SU-DHL-6 (cell line): ENCODE data around the gene DSG4.

ENCODE experiments used
- H2AFZ ChIP-seq: fragments of 200-600 bp; sonication (generic); 2 replicates; pipeline ENCODE4 v1.6.1; 2014; ENCODE audit warnings: low read depth, mild to moderate bottlenecking, moderate library complexity, mixed read lengths, antibody characterized with exemption, low read length; ENCODE audit not compliant: severe bottlenecking
- H3F3A ChIP-seq: fragments of 200-600 bp; shearing (Covaris generic); 2 replicates; pipeline ENCODE4 v1.6.0; 2016; ENCODE audit warnings: antibody characterized with exemption, mild to moderate bottlenecking; ENCODE audit not compliant: insufficient read depth
- H3K27ac ChIP-seq: fragments of 200-600 bp; sonication (generic); 2 replicates; pipeline ENCODE4 v1.5.1; 2016; ENCODE audit warnings: low read depth, mild to moderate bottlenecking, low read length, moderate library complexity, mixed read lengths
- H3K27me3 ChIP-seq: fragments of 200-600 bp; sonication (generic), shearing (Covaris generic); 2 replicates; pipeline ENCODE4 v1.6.0; 2014; ENCODE audit warnings: mild to moderate bottlenecking, low read length
- H3K36me3 ChIP-seq: fragments of 200-600 bp; sonication (generic); 2 replicates; pipeline ENCODE4 v1.6.1; 2014; ENCODE audit warnings: mild to moderate bottlenecking, low read length, mixed read lengths
- H3K4me2 ChIP-seq: fragments of 300-600, 200-600 bp; shearing (Covaris generic), sonication (generic); 2 replicates; pipeline ENCODE4 v1.6.0; 2014; ENCODE audit warnings: low read length, low read depth, mild to moderate bottlenecking; ENCODE audit not compliant: poor library complexity, severe bottlenecking
- H3K4me3 ChIP-seq: fragments of 200-600 bp; sonication (generic); 2 replicates; pipeline ENCODE4 v1.5.1; 2014; ENCODE audit warnings: antibody characterized with exemption, low read length, mild to moderate bottlenecking, mixed read lengths; ENCODE audit not compliant: insufficient read depth, poor library complexity, severe bottlenecking
- H3K79me2 ChIP-seq: fragments of 200-600 bp; sonication (generic); 2 replicates; pipeline ENCODE4 v1.6.1; 2014; ENCODE audit warnings: mild to moderate bottlenecking, low read length, moderate library complexity; ENCODE audit not compliant: insufficient read depth
- H3K9ac ChIP-seq: fragments of 200-600 bp; sonication (generic); 2 replicates; pipeline ENCODE4 v1.7.0; 2014; ENCODE audit warnings: mild to moderate bottlenecking, low read length
- H3K9me2 ChIP-seq: fragments of 200-600 bp; sonication (generic); replicated peaks from 2 replicates; pipeline ENCODE4 v1.6.1; 2014; ENCODE audit warnings: low read length; ENCODE audit not compliant: insufficient read depth
- H3K9me3 ChIP-seq: fragments of 200-600 bp; sonication (generic); 2 replicates; pipeline ENCODE4 v1.6.1; 2014; ENCODE audit warnings: low read length, mixed read lengths; ENCODE audit not compliant: insufficient read depth
- H4K20me1 ChIP-seq: fragments of 200-600 bp; sonication (generic); 2 replicates; pipeline ENCODE4 v1.6.1; 2014; ENCODE audit warnings: low read depth, mild to moderate bottlenecking, antibody characterized with exemption, low read length, moderate library complexity, mixed read lengths
- EZH2phosphoT487 ChIP-seq: fragments of 200-600 bp; sonication (generic), shearing (Covaris generic); conservative IDR thresholded peaks from 2 replicates; pipeline ENCODE4 v1.6.1; 2018; ENCODE audit warnings: mild to moderate bottlenecking, antibody characterized with exemption, low read length, moderate library complexity, mixed read lengths
- TF ChIP-seq, protein P1 (sequence below): fragments of 200-600 bp; sonication (generic); IDR thresholded peaks from one replicate; pipeline ENCODE4 v1.5.1; 2017; ENCODE audit warnings: antibody characterized with exemption, mild to moderate bottlenecking, low read length, moderate library complexity; ENCODE audit not compliant: insufficient read depth, poor library complexity, severe bottlenecking

Gene DSG4

DNA sequence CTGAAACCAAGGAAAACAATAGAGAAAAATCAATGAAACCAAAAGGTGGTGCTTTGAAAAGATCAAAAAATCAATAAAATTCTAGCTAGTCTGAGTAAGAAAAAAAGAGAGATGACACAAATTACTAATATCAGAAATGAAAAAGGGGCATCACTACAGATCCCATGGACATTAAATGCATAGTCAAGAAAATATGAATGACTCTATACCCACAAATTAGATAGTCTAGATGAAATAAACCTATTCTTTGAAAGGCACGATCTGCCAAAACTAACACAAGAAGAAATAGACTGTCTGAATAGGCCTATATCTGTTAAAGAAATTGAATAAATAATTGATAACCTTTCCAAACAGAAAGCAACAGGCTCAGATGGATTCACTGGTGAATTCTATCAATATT is 55.7 kb downstream of the DSG4 start:
- Histone ChIP-seq H3K9ac (no peak overlapping the region), H4K20me1 (no peaks in the 10 kb centered on the region), H3K27me3 (peaks cover 5% of the 10 kb centered on the region; the same call in 1 of the 2 replicates), H3K27ac (no peak overlapping the region), H2AFZ (no peak overlapping the region), H3K79me2 (no peaks in the 10 kb centered on the region), H3K4me3 (no peak overlapping the region), H3K4me2 (no peak overlapping the region), H3K9me3 (no peaks in the 10 kb centered on the region), H3K36me3 (no peaks in the 10 kb centered on the region), H3F3A (no peaks in the 10 kb centered on the region), H3K9me2 (no peaks in the 10 kb centered on the region)
- no peak for TF ChIP-seq EZH2phosphoT487
- TF ChIP-seq, protein P1, sequence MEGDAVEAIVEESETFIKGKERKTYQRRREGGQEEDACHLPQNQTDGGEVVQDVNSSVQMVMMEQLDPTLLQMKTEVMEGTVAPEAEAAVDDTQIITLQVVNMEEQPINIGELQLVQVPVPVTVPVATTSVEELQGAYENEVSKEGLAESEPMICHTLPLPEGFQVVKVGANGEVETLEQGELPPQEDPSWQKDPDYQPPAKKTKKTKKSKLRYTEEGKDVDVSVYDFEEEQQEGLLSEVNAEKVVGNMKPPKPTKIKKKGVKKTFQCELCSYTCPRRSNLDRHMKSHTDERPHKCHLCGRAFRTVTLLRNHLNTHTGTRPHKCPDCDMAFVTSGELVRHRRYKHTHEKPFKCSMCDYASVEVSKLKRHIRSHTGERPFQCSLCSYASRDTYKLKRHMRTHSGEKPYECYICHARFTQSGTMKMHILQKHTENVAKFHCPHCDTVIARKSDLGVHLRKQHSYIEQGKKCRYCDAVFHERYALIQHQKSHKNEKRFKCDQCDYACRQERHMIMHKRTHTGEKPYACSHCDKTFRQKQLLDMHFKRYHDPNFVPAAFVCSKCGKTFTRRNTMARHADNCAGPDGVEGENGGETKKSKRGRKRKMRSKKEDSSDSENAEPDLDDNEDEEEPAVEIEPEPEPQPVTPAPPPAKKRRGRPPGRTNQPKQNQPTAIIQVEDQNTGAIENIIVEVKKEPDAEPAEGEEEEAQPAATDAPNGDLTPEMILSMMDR: no peak

GRCh38 chr18:31436825-31437224 is 60.2 kb downstream of the DSG4 start:
- no peak overlapping the region for H3K4me3 ChIP-seq
- H2AFZ ChIP-seq: no peak overlapping the region

GRCh38 chr18:31438402-31438801 is 61.8 kb downstream of the DSG4 start:
- no peaks in the 10 kb centered on the region for H4K20me1 ChIP-seq
- no peaks in the 10 kb centered on the region for H3K36me3 ChIP-seq
- H3K27me3 ChIP-seq: peaks cover 5% of the 10 kb centered on the region; the same call in 1 of the 2 replicates
- no peaks in the 10 kb centered on the region for H3F3A ChIP-seq
- H3K9me2 ChIP-seq: no peaks in the 10 kb centered on the region
- H3K27ac ChIP-seq: no peak overlapping the region
- H3K9me3 ChIP-seq: no peaks in the 10 kb centered on the region
- H3K79me2 ChIP-seq: no peaks in the 10 kb centered on the region
- H3K9ac ChIP-seq: no peak overlapping the region
- H3K4me3 ChIP-seq: no peak overlapping the region
- no peak for TF ChIP-seq EZH2phosphoT487
- TF ChIP-seq, protein P1: no peak
- no peak overlapping the region for H2AFZ ChIP-seq
- no peak overlapping the region for H3K4me2 ChIP-seq

More at GRCh38 chr18:31436825-31437224, 60.2 kb downstream of the DSG4 start:
- no peaks in the 10 kb centered on the region for H3K9me3 ChIP-seq
- no peaks in the 10 kb centered on the region for H4K20me1 ChIP-seq
- H3K27ac ChIP-seq: no peak overlapping the region
- no peaks in the 10 kb centered on the region for H3K79me2 ChIP-seq
- H3K4me2 ChIP-seq: no peak overlapping the region
- H3K9ac ChIP-seq: no peak overlapping the region
- H3K36me3 ChIP-seq: no peaks in the 10 kb centered on the region
- TF ChIP-seq EZH2phosphoT487: no peak
- TF ChIP-seq, protein P1: no peak
- H3K27me3 ChIP-seq: peaks cover 5% of the 10 kb centered on the region; the same call in 1 of the 2 replicates
- no peaks in the 10 kb centered on the region for H3F3A ChIP-seq
- no peaks in the 10 kb centered on the region for H3K9me2 ChIP-seq
